HFFc6 (cell line): ENCODE measurements around the gene CDKN2B. TPM values are rescaled to one million over a fixed set of nuclear protein-coding genes. Genes with fewer than 3 reads are reported as not detected.

Experiments
- DNase-seq: peaks from one replicate; pipeline ENCODE4 v3.0.0-alpha.2; 2018
- H3K27ac Mint-ChIP-seq: 2 replicates; pipeline ENCODE4 v1.8.0; 2020; ENCODE audit warnings: mild to moderate bottlenecking, mixed read lengths
- H3K27me3 Mint-ChIP-seq: 2 replicates; pipeline ENCODE4 v1.8.0; 2021; ENCODE audit warnings: mild to moderate bottlenecking, moderate library complexity, mixed read lengths; ENCODE audit not compliant: insufficient read depth
- H3K36me3 Mint-ChIP-seq: 2 replicates; pipeline ENCODE4 v1.8.0; 2021; ENCODE audit warnings: low read depth, mixed read lengths
- H3K4me1 Mint-ChIP-seq: 2 replicates; pipeline ENCODE4 v1.8.0; 2020; ENCODE audit warnings: low read depth, mixed read lengths
- H3K4me3 Mint-ChIP-seq: 2 replicates; pipeline ENCODE4 v1.8.0; 2020; ENCODE audit warnings: mild to moderate bottlenecking, moderate library complexity, mixed read lengths
- H3K9me3 Mint-ChIP-seq: 2 replicates; pipeline ENCODE4 v1.8.0; 2020; ENCODE audit warnings: mild to moderate bottlenecking, mixed read lengths
- CTCF ChIP-seq: fragments of 200-600 bp; sonication (generic); IDR thresholded peaks from 2 replicates; pipeline ENCODE4 v1.5.0; 2021; ENCODE audit warnings: antibody characterized with exemption, mild to moderate bottlenecking
- total RNA-seq, 6 experiments: library from RNA; stranded (reverse); fragmentation: NEBNext Ultra II Directional; extraction: Animal tissue kit (Norgen Biotek cat#: 25700); gene quantifications; 2 replicates in 1 of 6; 3 replicates in 5 of 6; pipeline ENCODE4 v1.2.3, GENCODE V29; 2021

The CDKN2B gene
- total RNA-seq, 6 experiments from 2014 or later = 7.1 to 11.6 (median 8.9) TPM

GRCh38 chr9:22041344-22041743 is 32.2 kb upstream of the CDKN2B start:
- DNase-seq = no peak
- Mint-ChIP-seq H3K9me3 (no peaks in the 10 kb centered on the region), H3K27ac (peak overlapping the region; percentile 73), H3K4me1 (peaks cover 67% of the 10 kb centered on the region), H3K4me3 (peak overlapping the region; percentile 55; the same call in 1 of the 2 replicates), H3K27me3 (no peaks in the 10 kb centered on the region), H3K36me3 (no peaks in the 10 kb centered on the region)
- TF ChIP-seq CTCF = no peak

- H3K27ac Mint-ChIP-seq = peak overlapping the region; percentile 73
- H3K27me3 Mint-ChIP-seq = no peaks in the 10 kb centered on the region
- peak; percentile 88 for DNase-seq
- H3K4me1 Mint-ChIP-seq = peaks cover 70% of the 10 kb centered on the region
- H3K36me3 Mint-ChIP-seq = no peaks in the 10 kb centered on the region
- no peak for TF ChIP-seq CTCF
- H3K9me3 Mint-ChIP-seq = no peaks in the 10 kb centered on the region
- H3K4me3 Mint-ChIP-seq = peak overlapping the region; percentile 55
Measured at GRCh38 chr9:22040760-22041159, 31.7 kb upstream of the CDKN2B start.

GRCh38 chr9:22039258-22039657 is 30.2 kb upstream of the CDKN2B start:
- Mint-ChIP-seq H3K27ac (no peak overlapping the region), H3K36me3 (no peaks in the 10 kb centered on the region), H3K27me3 (no peaks in the 10 kb centered on the region), H3K9me3 (no peaks in the 10 kb centered on the region), H3K4me3 (no peak overlapping the region), H3K4me1 (peaks cover 64% of the 10 kb centered on the region)
- TF ChIP-seq CTCF = no peak
- no peak for DNase-seq

GRCh38 chr9:22037954-22038690 is 29.0 kb upstream of the CDKN2B start:
- Mint-ChIP-seq H3K27ac (peak overlapping the region; percentile 2; the same call in 1 of the 2 replicates), H3K4me3 (no peak overlapping the region), H3K27me3 (no peaks in the 10 kb centered on the region), H3K4me1 (peaks cover 58% of the 10 kb centered on the region), H3K9me3 (no peaks in the 10 kb centered on the region), H3K36me3 (no peaks in the 10 kb centered on the region)
- peak; percentile 84 for TF ChIP-seq CTCF
- peak; percentile 32 for DNase-seq

- Mint-ChIP-seq H3K4me1 (peaks cover 58% of the 10 kb centered on the region), H3K27me3 (no peaks in the 10 kb centered on the region), H3K4me3 (no peak overlapping the region), H3K9me3 (no peaks in the 10 kb centered on the region), H3K27ac (peak overlapping the region; percentile 2; the same call in 1 of the 2 replicates), H3K36me3 (no peaks in the 10 kb centered on the region)
- no peak for TF ChIP-seq CTCF
- DNase-seq = no peak
Measured at GRCh38 chr9:22036866-22037626, 27.9 kb upstream of the CDKN2B start.
